Measurements from ENCODE around the gene ADM2. TPM values are rescaled to one million over a fixed set of nuclear protein-coding genes. Genes with fewer than 3 reads are reported as not detected.

The ADM2 gene
- total RNA-seq, 3 donors from 2014 or later: 4.8 to 9.4 (median 8.2) TPM

- peak; percentile 77 to 79 for ATAC-seq
- peak; percentile 95 for DNase-seq
- no peaks in the 10 kb centered on the region for H3K9me3 Mint-ChIP-seq
- H3K4me1 Mint-ChIP-seq (ENCODE audit: low read depth): peaks cover 58% of the 10 kb centered on the region
- peak overlapping the region; percentile 65 for H3K4me3 Mint-ChIP-seq
- no peaks in the 10 kb centered on the region for H3K27me3 Mint-ChIP-seq (ENCODE audit: low read depth)
- peaks cover 11% of the 10 kb centered on the region for H3K36me3 Mint-ChIP-seq (ENCODE audit: insufficient read depth)
These were observed 11.7 kb upstream of the ADM2 start for GRCh38 chr22:50469377-50470305.

- Mint-ChIP-seq H3K4me3 (peak overlapping the region; percentile 65), H3K9me3 (no peaks in the 10 kb centered on the region), H3K4me1 (ENCODE audit: low read depth) (peaks cover 59% of the 10 kb centered on the region), H3K36me3 (ENCODE audit: insufficient read depth) (peaks cover 11% of the 10 kb centered on the region), H3K27me3 (ENCODE audit: low read depth) (no peaks in the 10 kb centered on the region)
- ATAC-seq: no peak
- DNase-seq: no peak
These were observed 10.9 kb upstream of the ADM2 start for GRCh38 chr22:50470491-50470890.

- peaks cover 9% of the 10 kb centered on the region for H3K36me3 Mint-ChIP-seq (ENCODE audit: insufficient read depth)
- peaks cover 61% of the 10 kb centered on the region for H3K4me1 Mint-ChIP-seq (ENCODE audit: low read depth)
- H3K9me3 Mint-ChIP-seq: no peaks in the 10 kb centered on the region
- H3K4me3 Mint-ChIP-seq: peak overlapping the region; percentile 65
- DNase-seq (no peak), ATAC-seq (no peak)
- H3K27me3 Mint-ChIP-seq (ENCODE audit: low read depth): no peaks in the 10 kb centered on the region
These were observed 10.0 kb upstream of the ADM2 start for GRCh38 chr22:50471197-50471847.

GRCh38 chr22:50471962-50472361 is 9.4 kb upstream of the ADM2 start:
- H3K4me1 Mint-ChIP-seq (ENCODE audit: low read depth): peaks cover 61% of the 10 kb centered on the region
- peak overlapping the region; percentile 62 for H3K4me3 Mint-ChIP-seq
- no peaks in the 10 kb centered on the region for H3K9me3 Mint-ChIP-seq
- peaks cover 5% of the 10 kb centered on the region for H3K36me3 Mint-ChIP-seq (ENCODE audit: insufficient read depth)
- DNase-seq: no peak
- ATAC-seq: no peak
- no peaks in the 10 kb centered on the region for H3K27me3 Mint-ChIP-seq (ENCODE audit: low read depth)

GRCh38 chr22:50473088-50473487 is 8.3 kb upstream of the ADM2 start:
- H3K27me3 Mint-ChIP-seq (ENCODE audit: low read depth): no peaks in the 10 kb centered on the region

GRCh38 chr22:50473855-50474671 is 7.3 kb upstream of the ADM2 start:
- H3K27me3 Mint-ChIP-seq (ENCODE audit: low read depth): no peaks in the 10 kb centered on the region
- peak; percentile 11 to 13 for ATAC-seq

More at GRCh38 chr22:50473088-50473487, 8.3 kb upstream of the ADM2 start:
- H3K9me3 Mint-ChIP-seq: no peaks in the 10 kb centered on the region
- peaks cover 61% of the 10 kb centered on the region for H3K4me1 Mint-ChIP-seq (ENCODE audit: low read depth)
- ATAC-seq (no peak), DNase-seq (peak; percentile 35)
- peak overlapping the region; percentile 92 for H3K4me3 Mint-ChIP-seq
- H3K36me3 Mint-ChIP-seq (ENCODE audit: insufficient read depth): peaks cover 5% of the 10 kb centered on the region

GRCh38 chr22:50474710-50475651 is 6.4 kb upstream of the ADM2 start, which contains the start of gene SBF1:
SBF1 (minus strand) TSS chr22:50475035; CDS start chr22:50474840, 195 bp downstream.
- Mint-ChIP-seq H3K4me3 (peak within 1 kb of the TSS; percentile 92), H3K4me1 (ENCODE audit: low read depth) (peaks cover 44% of the 10 kb centered on the region), H3K27me3 (ENCODE audit: low read depth) (peaks cover 2% of the 10 kb centered on the region), H3K9me3 (no peaks in the 10 kb centered on the region), H3K36me3 (ENCODE audit: insufficient read depth) (peaks cover 5% of the 10 kb centered on the region)
- peak; percentile 84 to 85 for ATAC-seq
- peak; percentile 82 for DNase-seq

More at GRCh38 chr22:50473855-50474671, 7.3 kb upstream of the ADM2 start:
- DNase-seq: no peak
- H3K36me3 Mint-ChIP-seq (ENCODE audit: insufficient read depth): peaks cover 5% of the 10 kb centered on the region
- H3K4me3 Mint-ChIP-seq: peak overlapping the region; percentile 92
- H3K9me3 Mint-ChIP-seq: no peaks in the 10 kb centered on the region
- peaks cover 53% of the 10 kb centered on the region for H3K4me1 Mint-ChIP-seq (ENCODE audit: low read depth)

GRCh38 chr22:50475652-50476002 is 5.7 kb upstream of the ADM2 start:
- Mint-ChIP-seq H3K4me1 (ENCODE audit: low read depth) (peaks cover 38% of the 10 kb centered on the region), H3K9me3 (no peaks in the 10 kb centered on the region), H3K27me3 (ENCODE audit: low read depth) (peaks cover 5% of the 10 kb centered on the region), H3K36me3 (ENCODE audit: insufficient read depth) (peaks cover 5% of the 10 kb centered on the region), H3K4me3 (peak overlapping the region; percentile 75)
- ATAC-seq: no peak
- DNase-seq: no peak

- Mint-ChIP-seq H3K27me3 (ENCODE audit: low read depth) (peaks cover 5% of the 10 kb centered on the region), H3K9me3 (no peaks in the 10 kb centered on the region), H3K4me3 (peak overlapping the region; percentile 49), H3K36me3 (ENCODE audit: insufficient read depth) (peaks cover 5% of the 10 kb centered on the region), H3K4me1 (ENCODE audit: low read depth) (peaks cover 25% of the 10 kb centered on the region)
- no peak for DNase-seq
- ATAC-seq: no peak
These were observed 4.5 kb upstream of the ADM2 start for GRCh38 chr22:50476868-50477267.

- Mint-ChIP-seq H3K4me3 (no peak overlapping the region), H3K9me3 (no peaks in the 10 kb centered on the region), H3K4me1 (ENCODE audit: low read depth) (peaks cover 15% of the 10 kb centered on the region), H3K36me3 (ENCODE audit: insufficient read depth) (peaks cover 5% of the 10 kb centered on the region), H3K27me3 (ENCODE audit: low read depth) (peaks cover 5% of the 10 kb centered on the region)
- ATAC-seq (no peak), DNase-seq (no peak)
These were observed 3.4 kb upstream of the ADM2 start for GRCh38 chr22:50477923-50478322.

- no peaks in the 10 kb centered on the region for H3K36me3 Mint-ChIP-seq (ENCODE audit: insufficient read depth)
- peaks cover 5% of the 10 kb centered on the region for H3K27me3 Mint-ChIP-seq (ENCODE audit: low read depth)
- no peaks in the 10 kb centered on the region for H3K9me3 Mint-ChIP-seq
- ATAC-seq: no peak
- H3K4me3 Mint-ChIP-seq: peak overlapping the region; percentile 68
- H3K4me1 Mint-ChIP-seq (ENCODE audit: low read depth): peaks cover 2% of the 10 kb centered on the region
- no peak for DNase-seq
These were observed 1.6 kb upstream of the ADM2 start for GRCh38 chr22:50479721-50480120.

GRCh38 chr22:50481045-50481439 is 301 bp upstream of the ADM2 start:
- Mint-ChIP-seq H3K27me3 (ENCODE audit: low read depth) (peaks cover 5% of the 10 kb centered on the region), H3K4me3 (peak overlapping the region; percentile 68), H3K9me3 (no peaks in the 10 kb centered on the region), H3K4me1 (ENCODE audit: low read depth) (peaks cover 2% of the 10 kb centered on the region), H3K36me3 (ENCODE audit: insufficient read depth) (no peaks in the 10 kb centered on the region)
- ATAC-seq (no peak), DNase-seq (no peak)
